ENCODE data around the gene KXD1.

The KXD1 gene

GRCh38 chr19:18557411-18558201, at the start of gene KXD1:
TSS of gene KXD1 (plus strand) at chr19:18557870. CDS start at chr19:18562057, 4,187 bp downstream.
- in situ Hi-C loops (cut with HindIII; ENCODE audit: low sequenced_read_pairs) = no loop called here

GRCh38 chr19:18508585-18508984, 49.1 kb upstream of the KXD1 start:
- DNase-seq (ENCODE audit: low read depth, low spot score) = no peak
- no peak for TF ChIP-seq CTCF (IDR thresholded peaks at IDR 0.05; ENCODE audit: low read depth, low read length)
- H3K4me3 ChIP-seq (ENCODE audit: low read depth, low read length) = no peak overlapping the region
- in situ Hi-C loops (cut with HindIII; ENCODE audit: low sequenced_read_pairs) = no loop called here

More at GRCh38 chr19:18557411-18558201, at the start of gene KXD1:
- TF ChIP-seq CTCF (IDR thresholded peaks at IDR 0.05; ENCODE audit: low read depth, low read length) = no peak
- DNase-seq (ENCODE audit: low read depth, low spot score) = peak; percentile 99
- H3K4me3 ChIP-seq (ENCODE audit: low read depth, low read length) = peak within 1 kb of the TSS; percentile 100

GRCh38 chr19:18510216-18510615, 47.5 kb upstream of the KXD1 start:
- DNase-seq (ENCODE audit: low read depth, low spot score) = no peak
- TF ChIP-seq CTCF (IDR thresholded peaks at IDR 0.05; ENCODE audit: low read depth, low read length) = no peak
- in situ Hi-C loops (cut with HindIII; ENCODE audit: low sequenced_read_pairs) = no loop called here
- H3K4me3 ChIP-seq (ENCODE audit: low read depth, low read length) = no peak overlapping the region

- DNase-seq (ENCODE audit: low read depth, low spot score) = no peak
- in situ Hi-C loops (cut with HindIII; ENCODE audit: low sequenced_read_pairs) = no loop called here
- no peak for TF ChIP-seq CTCF (IDR thresholded peaks at IDR 0.05; ENCODE audit: low read depth, low read length)
- H3K4me3 ChIP-seq (ENCODE audit: low read depth, low read length) = no peak overlapping the region
These were observed 43.8 kb upstream of the KXD1 start for GRCh38 chr19:18513868-18514267.

GRCh38 chr19:18514800-18515682, 42.6 kb upstream of the KXD1 start:
- no peak overlapping the region for H3K4me3 ChIP-seq (ENCODE audit: low read depth, low read length)
- peak; percentile 51 for DNase-seq (ENCODE audit: low read depth, low spot score)

More at GRCh38 chr19:18514800-18515682, 42.6 kb upstream of the KXD1 start:
- no peak for TF ChIP-seq CTCF (IDR thresholded peaks at IDR 0.05; ENCODE audit: low read depth, low read length)
- in situ Hi-C loops (cut with HindIII; ENCODE audit: low sequenced_read_pairs) = no loop called here

Measured in astrocyte of the spinal cord (primary cell).